Mesenteric fat pad (tissue), 1 donor: Measurements from ENCODE around the gene ARIH2. TPM values are rescaled to one million over a fixed set of nuclear protein-coding genes. Genes with fewer than 3 reads are reported as not detected.
A peak's percentile ranks its signal among the peaks of the same experiment; 100 is the strongest.

ENCODE experiments used
- DNase-seq: peaks from one replicate; pipeline ENCODE4 v3.0.0-alpha.2; 2020; ENCODE audit warnings: low spot score
- total RNA-seq: library from RNA; stranded (reverse); fragmentation: NEBNext Ultra II Directional; extraction: Animal tissue kit (Norgen Biotek cat#: 25700); gene quantifications from one replicate; pipeline ENCODE4 v1.2.1, GENCODE V29; 2021
- donor health status: DM: yes; HTN: yes; CAD: no.

Gene ARIH2
- total RNA-seq, 1 donor from 2014 or later = 92.3 TPM

DNA sequence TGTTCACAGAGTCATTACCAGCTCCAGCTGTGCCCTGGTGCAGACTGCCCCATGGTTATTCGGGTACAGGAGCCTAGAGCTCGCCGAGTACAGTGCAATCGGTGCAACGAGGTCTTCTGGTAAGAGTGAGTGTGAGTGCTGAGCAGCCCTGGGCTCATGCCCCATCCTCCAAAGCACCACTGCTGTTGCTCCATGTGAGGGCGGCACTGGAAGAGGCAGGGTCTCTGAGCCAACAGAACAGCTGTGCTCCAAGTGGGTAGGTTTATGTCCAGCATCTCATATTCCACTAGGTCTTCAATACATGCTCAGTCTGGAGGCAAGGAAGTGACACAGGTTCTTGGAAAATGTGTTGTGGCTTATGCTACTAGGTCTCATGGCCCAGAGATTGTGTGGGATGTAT is 51.9 kb downstream of the ARIH2 start:
- peak; percentile 53 for DNase-seq

DNA sequence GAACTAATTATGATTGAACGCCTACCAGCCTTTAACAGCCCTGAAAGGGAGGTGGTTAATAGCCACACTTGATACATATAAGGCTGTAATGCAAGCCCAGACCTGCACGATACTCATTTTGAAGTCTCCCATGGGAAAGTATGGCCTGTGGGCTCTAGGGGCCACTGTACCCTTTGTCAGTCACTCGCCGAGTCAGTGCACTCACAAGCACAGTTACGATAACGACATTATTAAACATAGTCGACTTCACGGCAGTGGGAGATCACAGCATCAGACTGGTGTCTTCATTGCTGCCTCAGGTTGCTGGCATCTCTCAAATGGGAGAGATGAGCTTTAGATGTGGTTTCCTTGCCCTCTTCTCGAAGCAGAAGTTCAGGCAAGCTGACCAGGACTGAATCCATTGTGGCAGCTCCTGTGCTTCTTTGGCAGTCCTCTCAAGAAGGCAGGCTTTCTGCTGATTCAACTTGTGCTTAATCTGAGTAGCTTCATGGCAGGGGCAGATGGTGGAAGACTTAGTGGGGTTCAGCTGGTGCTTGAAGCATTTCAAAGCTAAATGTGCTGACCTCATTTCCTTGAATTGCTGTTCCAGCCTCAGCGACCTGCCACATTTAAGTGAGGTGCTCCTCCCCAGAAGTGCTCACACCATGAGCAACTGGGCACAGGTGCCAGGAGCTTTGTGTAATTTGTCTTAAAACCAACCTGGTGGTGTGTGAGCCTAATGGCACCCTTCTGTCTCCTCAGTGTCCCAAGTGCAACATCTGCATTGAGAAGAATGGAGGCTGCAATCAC is 55.6 kb downstream of the ARIH2 start:
- DNase-seq = peak; percentile 53

DNA sequence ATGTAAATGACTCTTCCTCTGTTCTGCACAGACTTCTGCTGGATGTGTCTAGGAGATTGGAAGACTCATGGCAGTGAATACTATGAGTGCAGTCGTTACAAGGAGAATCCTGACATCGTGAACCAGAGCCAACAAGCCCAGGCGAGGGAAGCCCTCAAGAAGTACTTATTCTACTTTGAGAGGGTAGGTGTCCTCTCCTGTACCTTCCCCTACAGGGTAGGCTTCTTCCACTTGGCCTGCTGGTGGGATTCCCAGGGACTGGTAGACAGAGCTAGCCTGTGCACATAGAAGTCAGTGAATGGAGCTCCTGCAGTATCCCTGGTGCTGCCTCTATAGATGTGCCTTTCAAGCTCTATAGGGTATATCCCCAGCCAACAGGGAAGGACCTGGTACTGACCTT is 60.8 kb downstream of the ARIH2 start:
- DNase-seq = peak; percentile 67

DNA sequence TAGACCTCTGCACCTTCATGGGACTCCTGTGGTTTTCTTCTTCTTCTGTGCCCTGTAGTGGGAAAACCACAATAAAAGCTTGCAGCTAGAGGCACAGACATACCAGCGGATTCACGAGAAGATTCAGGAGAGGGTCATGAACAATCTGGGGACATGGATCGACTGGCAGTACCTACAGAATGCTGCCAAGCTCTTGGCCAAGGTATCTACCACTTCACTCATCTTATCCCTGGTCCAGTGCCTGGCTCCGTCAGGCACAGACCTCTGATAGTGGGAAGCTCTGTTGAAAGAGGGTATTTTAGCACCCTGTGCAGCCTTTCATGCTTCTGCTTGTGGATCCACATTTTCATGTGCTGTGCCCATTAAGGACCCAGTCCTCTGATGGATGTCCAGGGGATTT is 61.7 kb downstream of the ARIH2 start:
- DNase-seq = peak; percentile 30

DNA sequence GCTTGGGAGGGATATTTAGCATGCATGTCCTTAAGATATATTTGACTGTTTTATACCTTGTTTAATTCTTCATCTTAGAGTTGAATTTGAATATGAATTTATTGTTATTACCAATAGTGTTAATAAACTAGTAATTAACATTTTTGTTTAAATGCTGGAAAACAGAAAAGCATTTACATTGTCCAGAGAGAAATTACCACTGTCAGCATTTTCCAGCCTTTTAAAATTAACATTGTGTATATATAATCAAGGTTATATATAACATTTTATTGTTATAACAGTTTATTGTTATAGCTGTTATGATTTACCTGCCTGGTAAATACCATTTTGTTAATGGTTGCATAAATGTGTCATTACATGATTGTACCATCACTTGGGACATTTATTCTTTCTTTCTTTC is 63.4 kb downstream of the ARIH2 start:
- no peak for DNase-seq

DNA sequence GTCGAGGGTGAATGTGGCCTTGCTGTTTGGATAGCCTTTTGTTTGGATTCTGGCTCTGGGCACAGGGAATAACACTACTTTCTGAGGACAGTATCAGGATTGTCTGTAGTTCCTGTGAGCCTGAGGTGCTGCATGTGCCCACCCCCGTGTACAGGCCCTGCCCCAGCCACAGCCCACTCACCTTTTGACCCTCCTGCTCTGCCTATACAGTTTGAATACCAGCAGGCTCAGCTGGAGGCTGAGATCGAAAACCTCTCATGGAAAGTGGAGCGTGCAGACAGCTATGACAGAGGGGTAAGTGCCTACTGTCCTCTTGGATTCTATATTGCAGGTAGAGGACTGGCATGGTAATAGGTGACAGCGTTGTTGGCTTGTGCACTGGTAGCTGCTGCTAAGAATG is 64.0 kb downstream of the ARIH2 start:
- DNase-seq = peak; percentile 73

DNA sequence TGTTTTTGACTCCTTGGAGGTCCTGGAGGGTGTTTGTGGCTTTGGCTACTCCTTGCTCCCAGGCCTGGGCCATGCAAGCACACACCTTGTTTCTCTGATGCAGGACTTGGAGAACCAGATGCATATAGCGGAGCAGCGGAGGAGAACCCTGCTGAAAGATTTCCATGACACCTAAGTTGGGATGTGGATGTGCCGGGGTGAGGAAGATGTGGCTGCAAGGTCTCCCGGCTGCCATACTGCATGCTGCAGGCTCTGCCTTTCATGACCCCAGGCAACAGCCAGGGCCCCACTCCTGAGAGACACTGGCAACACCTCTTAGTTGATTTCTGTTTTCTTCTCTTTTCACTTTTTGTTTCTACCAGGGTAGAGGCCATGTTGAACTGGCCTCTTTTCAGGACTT is 64.5 kb downstream of the ARIH2 start:
- peak; percentile 55 for DNase-seq

DNA sequence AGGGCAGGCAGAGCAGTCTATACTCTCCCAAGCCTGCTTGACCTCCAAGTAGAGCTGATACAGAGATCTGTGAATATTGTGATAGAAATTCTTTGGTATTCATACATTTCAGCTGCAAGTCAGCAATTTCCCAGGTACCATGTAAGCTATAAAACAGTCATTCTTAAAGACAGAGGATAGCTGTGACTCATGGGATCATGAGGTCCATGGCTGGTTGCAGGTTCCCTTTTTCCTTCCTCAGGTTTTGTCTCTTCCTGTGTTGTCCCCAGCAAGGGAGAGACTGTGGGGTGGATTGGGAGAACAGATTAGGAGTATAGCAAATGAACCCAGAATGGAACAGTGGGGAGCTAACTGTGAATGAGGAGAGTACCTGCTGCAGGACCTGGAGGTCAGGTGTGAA is 66.0 kb downstream of the ARIH2 start:
- no peak for DNase-seq

DNA sequence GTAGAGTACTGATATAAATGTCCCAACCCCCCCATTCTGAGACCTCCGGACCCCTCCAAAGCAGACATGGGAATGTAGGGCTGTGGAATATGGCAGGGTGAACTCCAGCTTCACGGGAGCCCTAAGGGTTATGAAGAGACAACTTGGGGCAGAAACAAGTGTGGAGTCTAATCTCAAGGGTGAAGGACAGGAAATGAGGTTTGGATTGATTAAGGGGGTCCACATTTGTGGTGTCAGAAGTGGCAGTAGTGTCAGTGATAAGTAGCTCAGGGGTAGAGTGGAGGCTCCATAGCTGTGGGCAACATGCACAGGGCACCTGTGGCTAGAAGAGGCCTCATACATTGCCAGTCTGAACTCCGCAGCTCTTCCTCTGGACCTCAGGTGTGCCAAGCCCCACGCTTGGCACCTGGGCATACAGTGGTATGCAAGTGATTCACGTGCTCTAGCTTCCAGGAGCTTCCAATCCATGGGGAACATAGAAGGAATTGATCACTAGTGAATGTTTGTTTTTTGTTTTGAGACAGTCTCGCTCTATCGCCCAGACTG is 67.3 kb downstream of the ARIH2 start:
- peak; percentile 64 for DNase-seq

DNA sequence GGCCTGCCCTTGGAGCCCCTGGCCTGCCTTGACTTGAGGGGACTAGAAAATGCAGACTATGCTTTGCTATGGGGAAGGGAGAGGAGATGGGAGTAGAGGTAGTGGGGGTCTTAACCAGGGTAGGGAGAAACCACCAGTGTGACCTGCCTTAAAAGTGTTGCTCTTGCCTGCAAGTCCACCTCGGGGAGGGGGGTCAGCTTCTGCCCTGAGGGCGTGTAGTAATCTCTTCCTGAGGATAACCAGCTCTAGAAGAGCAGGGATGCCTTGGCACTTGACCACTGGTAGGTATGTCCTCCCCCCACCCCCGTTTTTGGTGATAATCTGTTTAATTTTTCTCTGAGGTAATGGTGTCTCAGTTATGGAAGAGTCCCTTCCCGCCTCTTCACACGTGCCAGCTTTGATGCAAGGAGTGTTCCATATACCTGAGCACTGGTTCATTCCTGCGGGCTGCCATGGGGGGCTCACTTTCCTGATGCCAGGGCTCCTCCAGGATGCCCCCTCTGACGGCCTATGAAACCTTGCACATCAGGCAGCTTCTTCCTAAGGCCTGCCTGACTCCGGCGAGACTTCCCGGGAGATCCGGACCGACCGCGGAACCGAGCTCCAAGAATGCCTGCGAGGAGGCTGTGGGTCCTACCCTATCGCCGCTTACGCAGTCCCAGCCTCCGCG is 70.6 kb downstream of the ARIH2 start:
- no peak for DNase-seq

DNA sequence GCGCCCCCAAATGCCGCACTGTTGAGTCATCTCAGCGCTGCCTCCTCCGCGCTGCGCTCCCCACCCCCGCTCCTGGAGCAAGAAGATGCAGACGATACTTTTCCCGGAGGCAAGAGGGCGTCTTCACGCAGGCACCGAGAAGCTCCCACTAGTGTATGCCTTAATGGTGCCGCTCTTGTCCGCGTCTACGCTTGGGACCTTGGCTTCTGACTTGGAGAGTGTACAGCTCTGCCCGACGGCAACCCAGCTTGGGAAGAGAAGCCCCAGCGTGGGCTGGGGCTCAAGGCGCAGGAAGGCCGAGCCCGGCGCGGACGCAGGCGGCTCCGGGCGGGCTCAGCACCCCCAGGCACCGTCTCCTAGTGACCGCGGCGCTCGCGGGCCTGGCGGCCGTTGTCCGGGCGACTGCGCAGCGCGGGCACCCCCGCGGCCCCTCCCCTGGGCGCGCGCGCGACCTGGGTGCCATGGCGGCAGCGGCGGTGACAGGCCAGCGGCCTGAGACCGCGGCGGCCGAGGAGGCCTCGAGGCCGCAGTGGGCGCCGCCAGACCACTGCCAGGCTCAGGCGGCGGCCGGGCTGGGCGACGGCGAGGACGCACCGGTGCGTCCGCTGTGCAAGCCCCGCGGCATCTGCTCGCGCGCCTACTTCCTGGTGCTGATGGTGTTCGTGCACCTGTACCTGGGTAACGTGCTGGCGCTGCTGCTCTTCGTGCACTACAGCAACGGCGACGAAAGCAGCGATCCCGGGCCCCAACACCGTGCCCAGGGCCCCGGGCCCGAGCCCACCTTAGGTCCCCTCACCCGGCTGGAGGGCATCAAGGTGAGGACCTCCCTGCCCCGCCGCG is 71.4 kb downstream of the ARIH2 start, which contains the start of gene P4HTM:
P4HTM (plus strand) TSS at position 446 of the 840 bp plus-strand sequence; CDS start at position 462, 16 bp downstream.
- DNase-seq = peak; percentile 95

DNA sequence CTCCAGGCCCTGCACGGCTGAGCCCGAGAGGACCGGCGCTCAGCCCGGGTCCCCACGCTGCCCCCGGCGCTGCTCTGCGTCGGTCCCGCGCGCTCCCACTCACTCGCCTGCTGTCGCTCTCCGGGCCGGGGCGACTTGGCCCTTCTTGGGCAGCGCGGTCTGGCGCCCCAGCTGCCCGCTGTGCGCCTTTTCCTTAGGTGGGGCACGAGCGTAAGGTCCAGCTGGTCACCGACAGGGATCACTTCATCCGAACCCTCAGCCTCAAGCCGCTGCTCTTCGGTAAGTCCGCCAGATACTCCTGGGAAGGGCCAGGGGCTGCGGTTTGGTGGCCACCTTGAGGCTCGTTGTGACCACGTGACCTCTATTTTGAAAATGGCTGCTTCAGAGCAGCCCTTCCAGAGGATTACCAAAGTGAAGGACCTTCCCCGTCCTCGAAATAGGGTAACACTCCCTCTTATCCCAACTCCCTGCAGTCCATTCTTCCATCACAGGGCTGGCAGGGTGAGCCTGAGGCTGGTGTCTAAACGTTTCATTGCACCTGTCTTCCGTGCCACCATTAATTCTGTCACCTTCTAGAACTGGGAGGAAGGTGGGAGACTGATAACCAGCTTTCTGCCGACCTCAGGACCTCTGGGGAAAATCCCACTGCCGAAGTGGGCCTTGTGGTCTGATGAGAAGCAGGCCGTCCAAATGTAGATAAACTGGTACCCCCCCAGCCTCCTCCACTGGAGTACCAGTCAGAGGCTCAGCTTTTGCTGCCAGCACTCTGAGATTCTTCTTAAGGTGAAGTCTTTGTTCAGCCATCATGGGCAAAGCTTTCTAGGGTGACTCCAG is 72.2 kb downstream of the ARIH2 start:
- DNase-seq = no peak

DNA sequence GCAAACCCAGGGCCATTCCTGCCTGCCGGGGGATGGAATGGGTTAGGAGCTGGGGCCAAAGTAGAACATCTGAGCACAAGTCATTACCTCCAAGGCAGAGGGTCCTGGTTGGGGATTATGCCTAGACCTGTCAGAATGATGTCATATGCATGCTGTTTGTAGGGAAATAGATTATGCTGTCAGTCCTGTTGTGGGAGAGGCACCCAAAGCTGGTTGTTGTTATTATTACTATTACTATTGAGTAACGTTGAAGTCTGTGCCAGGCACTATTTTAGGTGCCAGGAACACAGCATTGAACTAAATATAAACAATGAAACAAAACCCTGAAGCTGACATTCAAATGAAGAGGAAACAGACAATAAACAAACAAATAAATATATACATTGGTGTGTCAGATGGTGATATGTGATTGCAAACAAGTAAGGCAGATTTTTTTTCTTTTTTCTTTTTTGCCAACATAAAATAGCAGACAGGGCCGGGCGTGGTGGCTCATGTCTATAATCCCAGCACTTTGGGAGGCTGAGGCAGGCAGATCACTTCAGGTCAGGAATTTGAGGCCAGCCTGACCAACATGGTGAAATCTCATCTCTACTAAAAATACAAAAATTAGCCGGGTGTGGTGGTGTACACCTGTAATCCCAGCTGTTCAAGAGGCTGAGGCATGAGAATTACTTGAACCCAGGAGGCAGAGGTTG is 73.4 kb downstream of the ARIH2 start:
- DNase-seq = no peak

DNA sequence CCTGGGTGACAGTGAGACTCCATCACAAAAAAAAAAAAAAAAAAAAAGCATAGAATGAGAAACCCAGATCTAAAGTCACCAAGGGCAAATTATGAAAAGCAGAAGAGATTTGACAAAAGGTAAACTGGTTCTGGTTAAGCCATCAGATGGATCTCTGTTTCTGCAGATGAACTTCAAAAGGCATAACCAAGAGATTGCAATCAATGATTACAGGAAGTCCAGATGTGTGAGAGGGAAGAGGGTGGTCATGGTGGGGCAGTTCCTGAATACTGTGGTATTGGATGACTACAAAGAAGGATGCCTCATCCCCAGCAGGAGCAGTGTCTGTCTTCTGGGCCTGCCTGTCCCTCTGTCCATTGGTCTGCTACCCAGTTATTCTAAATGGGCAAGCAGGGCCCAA is 75.2 kb downstream of the ARIH2 start:
- DNase-seq = no peak

DNA sequence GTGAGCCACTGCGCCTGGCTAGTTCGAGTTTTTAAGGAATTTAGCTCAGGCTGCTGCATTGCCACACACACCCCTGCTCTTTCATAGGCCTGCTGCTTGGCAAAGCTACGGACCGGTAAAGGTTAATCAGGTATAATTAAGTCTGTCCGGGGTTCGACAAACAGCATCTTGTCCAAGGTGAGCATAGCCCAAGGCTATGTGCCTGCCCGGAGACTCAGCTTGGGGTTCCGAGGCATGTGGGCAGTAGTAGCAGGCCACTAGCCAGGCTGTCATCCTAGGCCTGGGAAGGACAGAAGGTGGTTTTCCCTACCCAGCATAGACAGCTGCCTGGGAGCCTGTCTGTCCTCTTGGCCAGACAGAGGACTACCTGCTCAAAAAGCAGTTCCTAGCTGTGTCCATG is 78.0 kb downstream of the ARIH2 start:
- DNase-seq = no peak

DNA sequence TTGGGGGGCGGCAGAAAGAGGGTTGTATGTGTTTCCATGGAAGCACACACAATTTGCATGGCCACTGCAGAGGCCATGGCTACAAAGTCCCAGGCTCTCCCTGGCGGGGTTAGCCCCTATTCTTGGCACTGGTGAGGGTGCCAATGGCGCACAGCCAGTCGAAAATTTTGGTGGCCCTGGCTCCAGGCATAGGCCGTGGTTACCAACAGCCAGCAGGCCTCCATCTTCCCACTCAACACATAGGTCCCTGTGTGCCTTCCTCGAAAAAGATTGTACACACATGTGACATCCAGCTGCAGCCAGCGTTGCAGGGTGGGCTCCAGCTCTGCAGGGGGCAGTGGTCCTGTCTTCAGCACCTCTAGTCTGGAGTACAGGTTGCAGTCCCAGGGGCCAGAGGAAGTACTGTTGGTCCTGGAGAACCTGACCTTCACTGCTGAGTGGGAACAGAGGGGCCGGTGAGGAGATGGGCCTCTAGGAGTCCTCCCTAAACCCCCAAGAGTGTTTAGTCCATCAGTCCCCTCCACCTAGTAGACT is 78.5 kb downstream of the ARIH2 start:
- no peak for DNase-seq

DNA sequence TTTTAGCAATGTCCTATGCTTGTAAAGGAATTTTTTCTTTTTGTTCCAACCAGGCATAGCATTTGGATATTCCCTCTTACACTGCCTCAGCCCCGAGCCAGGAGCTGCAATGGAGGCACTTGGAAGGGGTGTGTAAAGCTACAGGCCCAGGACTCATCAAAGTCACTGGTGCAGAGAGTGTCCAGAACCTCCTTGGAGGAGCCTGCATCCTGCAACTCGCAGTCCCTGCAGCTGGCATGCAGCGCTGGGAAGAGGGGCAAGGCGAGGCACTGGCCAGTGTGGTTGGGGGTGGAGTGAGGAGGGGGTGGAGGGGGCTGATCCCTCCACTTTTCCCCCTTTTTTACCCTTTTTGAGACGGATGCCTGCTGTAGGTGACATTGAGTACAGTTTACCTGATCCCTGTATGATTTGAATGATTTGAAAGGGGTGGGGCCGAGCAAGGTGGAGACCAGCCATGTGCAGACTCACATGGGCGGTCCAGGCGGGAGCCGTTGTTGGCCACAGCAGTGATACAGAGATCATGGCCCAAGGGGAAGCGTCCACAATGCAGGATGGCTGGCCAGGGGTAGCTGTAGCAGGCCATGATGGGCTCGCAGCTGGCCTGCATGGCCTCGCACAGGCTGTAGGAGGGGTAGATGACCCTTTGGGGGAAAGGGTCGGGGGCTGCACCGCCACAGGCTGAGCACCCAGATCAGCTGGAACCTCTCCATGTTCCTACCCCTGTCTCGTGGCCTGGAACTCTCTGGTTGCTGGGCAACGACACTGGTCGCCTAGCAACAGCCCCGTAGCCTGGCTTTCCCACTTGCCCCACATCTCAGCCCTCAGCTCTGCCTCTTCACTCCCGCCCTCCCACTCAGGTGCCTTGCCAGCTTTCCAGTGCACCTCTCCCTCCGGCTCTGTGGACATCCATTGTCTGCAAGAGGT is 79.3 kb downstream of the ARIH2 start:
- DNase-seq = no peak

DNA sequence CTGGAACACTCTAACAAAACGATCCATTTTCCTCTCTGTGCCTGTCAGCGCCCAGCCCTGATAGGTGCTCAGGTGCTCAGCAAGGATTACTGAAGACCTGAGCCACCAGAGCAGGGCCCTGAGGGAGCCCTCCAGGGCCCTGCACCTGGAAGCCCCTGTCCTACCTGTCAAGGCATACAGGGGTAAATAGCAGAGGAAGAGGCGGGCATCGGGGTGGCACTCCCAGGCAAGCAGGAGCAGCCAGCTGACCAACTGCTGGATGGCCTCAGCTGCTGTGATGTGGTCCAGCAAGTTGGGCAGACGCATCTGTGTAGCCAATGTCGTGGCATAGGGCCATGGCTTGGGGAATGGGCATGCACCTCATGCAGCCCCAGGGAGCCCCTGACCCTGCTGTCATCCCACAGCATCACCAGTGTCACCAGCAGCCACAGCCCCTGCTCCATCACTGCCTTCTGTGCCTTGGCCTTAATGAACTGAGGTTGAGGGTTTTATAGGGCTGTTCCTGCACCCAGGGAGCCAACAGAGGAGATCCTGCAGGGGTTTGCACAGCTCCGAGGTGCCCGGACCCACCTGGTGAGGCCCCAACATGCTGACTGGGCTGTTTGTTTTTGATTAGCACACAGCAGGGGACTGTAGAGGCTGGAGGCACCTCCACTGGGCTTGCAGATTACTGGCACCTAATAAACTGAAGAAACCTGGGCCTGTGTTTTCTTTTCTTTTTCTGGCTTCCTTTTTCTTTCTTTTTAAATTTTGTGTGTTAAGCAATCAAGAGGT is 80.6 kb downstream of the ARIH2 start:
- DNase-seq = no peak
